Neuron (in vitro differentiated cells): ENCODE results near the gene USP22.

Experiments used
- H2AFZ ChIP-seq: one replicate; pipeline ENCODE4 v1.6.1; 2013; ENCODE audit warnings: low read depth, mild to moderate bottlenecking, inconsistent platforms, low read length, moderate library complexity
- H3K27me3 ChIP-seq: one replicate; pipeline ENCODE4 v1.6.1; 2013; ENCODE audit warnings: low read length; ENCODE audit not compliant: insufficient read depth
- H3K36me3 ChIP-seq: one replicate; pipeline ENCODE4 v1.6.1; 2013; ENCODE audit warnings: low read length; ENCODE audit not compliant: insufficient read depth
- H3K4me1 ChIP-seq: one replicate; pipeline ENCODE4 v1.6.1; 2013; ENCODE audit warnings: low read length; ENCODE audit not compliant: insufficient read depth
- H3K4me3 ChIP-seq: 2 replicates; pipeline ENCODE4 v1.5.1; 2013; ENCODE audit warnings: mild to moderate bottlenecking, low read length, moderate library complexity
- H3K9me3 ChIP-seq: one replicate; pipeline ENCODE4 v1.6.1; 2013; ENCODE audit warnings: low read length

USP22 gene

DNA sequence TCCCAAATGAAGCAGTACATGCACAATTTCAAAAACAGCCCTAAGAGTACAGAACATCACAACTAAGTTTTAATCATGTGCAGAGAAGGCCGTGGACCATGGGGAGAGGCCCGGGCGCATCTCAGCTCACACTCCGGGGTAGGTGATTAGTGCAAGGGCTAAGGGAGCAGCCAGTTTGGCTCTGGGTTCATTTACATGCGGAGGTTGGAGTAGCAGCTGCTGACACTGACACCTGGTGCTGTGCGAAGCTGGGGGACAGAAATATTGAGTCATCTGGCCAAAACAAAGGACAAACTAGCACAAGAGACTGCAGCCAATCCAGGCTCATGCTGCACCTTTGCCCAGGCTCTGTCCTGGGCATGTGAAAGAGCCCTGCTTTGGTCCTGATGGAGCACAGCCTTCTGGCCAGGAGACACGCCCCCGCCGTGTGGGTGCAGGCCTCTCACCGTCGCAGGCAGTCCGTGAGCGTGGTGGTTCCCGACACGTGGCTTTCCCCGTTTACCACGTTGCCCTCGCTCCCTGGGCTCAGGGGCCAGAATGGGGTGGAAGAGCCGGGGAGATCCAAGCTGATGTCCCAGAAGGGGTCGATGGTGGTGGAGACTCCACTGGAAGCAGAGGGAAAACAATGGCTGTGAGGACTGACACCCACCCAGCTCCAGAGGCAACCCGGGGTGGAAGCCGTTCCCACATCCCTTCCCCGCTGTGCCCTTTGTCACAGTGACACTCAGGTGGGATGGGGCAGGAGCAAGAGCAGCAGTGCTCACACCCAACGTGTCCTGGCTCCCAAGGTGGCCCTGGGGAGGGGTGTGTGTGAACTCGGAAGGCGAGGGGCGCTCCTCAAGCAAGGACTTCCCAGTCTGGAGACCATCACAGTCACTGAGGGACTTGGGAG is 31.9 kb downstream of the USP22 start:
- Histone ChIP-seq H3K36me3 (peaks cover 94% of the 10 kb centered on the region), H3K27me3 (no peaks in the 10 kb centered on the region), H3K9me3 (no peaks in the 10 kb centered on the region), H2AFZ (no peak overlapping the region), H3K4me1 (no peaks in the 10 kb centered on the region), H3K4me3 (no peak overlapping the region)

GRCh38 chr17:21008992-21009671 is 33.7 kb downstream of the USP22 start:
- Histone ChIP-seq H3K27me3 (no peaks in the 10 kb centered on the region), H3K4me3 (no peak overlapping the region), H3K4me1 (no peaks in the 10 kb centered on the region), H3K36me3 (peaks cover 94% of the 10 kb centered on the region), H3K9me3 (no peaks in the 10 kb centered on the region), H2AFZ (no peak overlapping the region)

- H2AFZ ChIP-seq = no peak overlapping the region
- peaks cover 97% of the 10 kb centered on the region for H3K36me3 ChIP-seq
- no peak overlapping the region for H3K4me3 ChIP-seq
- no peaks in the 10 kb centered on the region for H3K4me1 ChIP-seq
- no peaks in the 10 kb centered on the region for H3K27me3 ChIP-seq
- H3K9me3 ChIP-seq = no peaks in the 10 kb centered on the region
Measured at GRCh38 chr17:21008160-21008915, 34.5 kb downstream of the USP22 start.

DNA sequence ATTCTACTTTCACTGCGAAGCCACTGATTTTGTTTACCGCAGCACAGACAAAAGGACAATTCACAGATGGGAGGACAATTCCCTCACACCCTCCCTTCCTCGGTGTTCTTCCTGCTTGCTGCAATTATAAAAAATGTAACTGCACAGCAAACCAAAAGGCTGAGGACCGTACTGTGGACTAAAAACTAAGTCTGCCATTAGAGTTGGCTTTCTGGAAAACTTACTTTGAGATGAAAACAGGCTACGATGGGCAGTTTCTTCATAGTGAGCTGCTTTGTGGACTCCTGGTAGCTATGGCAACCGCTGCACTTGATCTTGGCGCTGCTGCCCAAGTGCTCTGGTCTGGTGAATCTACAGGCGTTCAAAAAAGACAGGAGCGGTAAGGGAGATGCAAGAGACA is 35.2 kb downstream of the USP22 start:
- peaks cover 97% of the 10 kb centered on the region for H3K36me3 ChIP-seq
- H3K4me3 ChIP-seq = no peak overlapping the region
- H3K9me3 ChIP-seq = no peaks in the 10 kb centered on the region
- no peak overlapping the region for H2AFZ ChIP-seq
- no peaks in the 10 kb centered on the region for H3K4me1 ChIP-seq
- H3K27me3 ChIP-seq = no peaks in the 10 kb centered on the region

DNA sequence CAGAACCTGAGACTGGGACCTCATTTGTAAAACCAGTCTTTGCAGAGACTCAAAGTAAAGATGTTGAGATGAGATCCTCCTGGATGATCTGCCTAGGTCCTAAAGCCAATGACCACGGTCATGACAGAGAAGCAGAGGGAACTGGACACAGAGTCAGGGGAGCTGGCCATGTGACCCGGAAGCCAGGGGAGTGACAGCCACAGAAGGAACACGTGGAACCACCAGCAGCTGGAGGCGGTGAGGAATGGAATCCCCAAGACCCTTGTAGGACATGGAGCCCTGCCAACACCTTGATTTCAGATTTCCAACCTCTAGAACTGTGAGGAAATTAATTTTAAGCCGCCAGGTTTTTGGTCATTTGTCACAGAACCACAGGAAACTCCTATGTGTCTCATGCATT is 37.0 kb downstream of the USP22 start:
- Histone ChIP-seq H3K36me3 (peaks cover 97% of the 10 kb centered on the region), H3K9me3 (no peaks in the 10 kb centered on the region)

GRCh38 chr17:21005367-21005766 is 37.4 kb downstream of the USP22 start:
- Histone ChIP-seq H3K9me3 (no peaks in the 10 kb centered on the region), H3K27me3 (no peaks in the 10 kb centered on the region), H3K4me3 (no peak overlapping the region), H3K36me3 (peaks cover 96% of the 10 kb centered on the region), H3K4me1 (no peaks in the 10 kb centered on the region), H2AFZ (no peak overlapping the region)

More for the DNA sequence above, 37.0 kb downstream of the USP22 start:
- Histone ChIP-seq H3K4me1 (no peaks in the 10 kb centered on the region), H2AFZ (no peak overlapping the region), H3K4me3 (no peak overlapping the region), H3K27me3 (no peaks in the 10 kb centered on the region)

- Histone ChIP-seq H3K27me3 (no peaks in the 10 kb centered on the region), H3K4me3 (no peak overlapping the region), H3K4me1 (no peaks in the 10 kb centered on the region), H3K36me3 (peaks cover 92% of the 10 kb centered on the region), H3K9me3 (no peaks in the 10 kb centered on the region), H2AFZ (no peak overlapping the region)
Measured at GRCh38 chr17:21004016-21004930, 38.5 kb downstream of the USP22 start.

GRCh38 chr17:21003007-21003621 is 39.7 kb downstream of the USP22 start:
- H2AFZ ChIP-seq = no peak overlapping the region
- no peaks in the 10 kb centered on the region for H3K4me1 ChIP-seq
- no peaks in the 10 kb centered on the region for H3K27me3 ChIP-seq
- H3K9me3 ChIP-seq = no peaks in the 10 kb centered on the region
- peaks cover 82% of the 10 kb centered on the region for H3K36me3 ChIP-seq
- no peak overlapping the region for H3K4me3 ChIP-seq

DNA sequence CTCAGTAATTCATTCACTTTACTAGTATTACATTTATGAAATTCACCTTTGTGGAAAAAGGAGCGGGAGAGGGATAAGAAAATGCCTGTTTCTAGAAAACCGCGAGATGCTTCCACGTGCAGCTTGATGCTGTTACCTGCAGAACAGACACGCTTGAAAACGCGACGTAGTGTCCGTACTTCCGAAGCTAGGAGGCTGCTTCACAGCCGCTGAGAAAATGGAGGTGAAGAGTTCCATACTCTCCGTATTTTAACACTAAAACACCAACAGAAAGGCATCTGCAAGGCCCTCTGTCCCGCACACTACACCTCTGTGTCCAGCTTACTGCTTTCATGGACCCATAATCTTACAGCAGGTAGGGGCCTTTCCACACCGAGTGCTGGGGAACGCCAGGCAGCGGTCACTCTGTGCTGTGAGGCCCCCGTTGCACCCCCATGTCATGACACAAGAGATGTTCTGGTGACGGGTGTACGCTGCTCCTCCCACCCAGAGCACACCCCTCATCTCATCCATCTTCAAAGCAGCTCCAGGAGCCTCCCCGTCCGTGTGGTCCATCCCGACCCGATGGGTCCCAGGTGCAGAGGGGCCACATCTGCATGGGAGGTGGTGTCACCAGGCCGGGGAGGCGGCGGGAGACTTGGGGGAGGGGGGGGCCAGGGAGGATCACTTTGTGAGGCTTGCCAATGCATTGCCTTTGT is 40.4 kb downstream of the USP22 start:
- H3K27me3 ChIP-seq = no peaks in the 10 kb centered on the region

DNA sequence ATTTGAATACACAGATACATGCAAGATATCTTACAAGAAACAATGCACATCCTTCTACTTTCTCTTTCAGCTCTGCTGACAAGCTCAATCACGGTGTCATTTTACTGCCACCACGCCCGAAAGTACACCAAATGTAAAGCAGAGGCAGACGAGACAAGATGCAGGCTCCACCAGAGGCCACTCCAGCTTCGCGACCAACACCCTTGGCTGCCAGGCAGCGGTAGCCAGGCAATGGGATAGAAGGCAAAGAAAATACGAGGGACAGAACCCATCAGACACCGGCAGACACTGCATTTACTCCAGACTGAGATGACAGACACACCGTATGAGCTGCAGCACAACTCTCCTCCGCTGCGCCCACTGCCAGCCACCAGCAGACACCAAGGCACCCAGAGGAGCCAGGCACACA is 41.0 kb downstream of the USP22 start:
- Histone ChIP-seq H3K4me3 (no peak overlapping the region), H3K36me3 (peaks cover 69% of the 10 kb centered on the region), H3K27me3 (no peaks in the 10 kb centered on the region), H3K9me3 (no peaks in the 10 kb centered on the region), H3K4me1 (no peaks in the 10 kb centered on the region), H2AFZ (no peak overlapping the region)

More for the DNA sequence above, 40.4 kb downstream of the USP22 start:
- Histone ChIP-seq H3K9me3 (no peaks in the 10 kb centered on the region), H2AFZ (no peak overlapping the region), H3K4me3 (no peak overlapping the region), H3K4me1 (no peaks in the 10 kb centered on the region), H3K36me3 (peaks cover 75% of the 10 kb centered on the region)

DNA sequence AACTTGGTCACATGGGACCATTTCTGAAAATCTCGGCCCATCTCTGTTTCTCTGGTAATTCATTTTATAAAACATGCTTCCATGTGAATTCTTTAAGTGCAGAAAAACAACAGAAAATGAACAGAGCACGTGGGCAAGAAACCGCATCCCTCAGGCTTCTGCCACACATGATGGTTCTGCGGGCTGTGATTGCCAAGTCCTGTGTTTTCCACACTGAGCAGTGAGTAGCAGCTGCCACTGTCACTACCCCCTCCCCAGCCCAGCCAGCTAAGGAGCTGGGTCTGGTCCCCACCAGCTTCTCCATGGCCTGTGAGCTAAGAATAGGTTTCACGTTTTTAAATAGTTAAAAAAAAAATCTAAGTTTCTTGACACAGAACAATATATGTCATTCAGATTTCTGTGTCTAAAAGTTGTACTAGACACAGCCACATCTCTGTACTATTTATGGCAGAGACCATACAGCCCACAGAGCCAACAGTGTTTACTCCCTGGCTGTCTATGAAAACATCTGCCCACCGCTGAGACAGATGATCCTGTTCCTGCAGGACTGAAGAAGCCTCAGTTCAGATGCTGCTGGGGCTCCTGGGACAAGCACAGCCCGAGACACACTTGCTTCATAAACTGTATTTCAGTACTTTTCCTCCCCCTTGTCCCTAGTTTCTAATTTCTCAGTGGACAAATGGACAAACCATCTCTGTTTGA is 41.5 kb downstream of the USP22 start:
- Histone ChIP-seq H3K4me1 (no peaks in the 10 kb centered on the region), H3K36me3 (peaks cover 64% of the 10 kb centered on the region), H3K4me3 (no peak overlapping the region), H3K9me3 (no peaks in the 10 kb centered on the region), H3K27me3 (no peaks in the 10 kb centered on the region), H2AFZ (no peak overlapping the region)
